A549 (cell line): ENCODE measurements around the gene CCDC40. TPM values are rescaled to one million over a fixed set of nuclear protein-coding genes. Genes with fewer than 3 reads are reported as not detected.

Source experiments
- ATAC-seq, 2 experiments: fragments of 200-7000 bp in 1 of 2; fragments of >200 bp in 1 of 2; cut with Nextera tagmentation in 1 of 2; cut with Tn5 transposase in 1 of 2; 3 replicates each; pipeline versions ENCODE4 v1.8.0 to v1.9.1; 2018 to 2020; ENCODE audit warnings: mild to moderate bottlenecking in 1 of 2, moderate library complexity in 1 of 2
- CTCF ChIA-PET: fragments of 300-600 bp; sonication (Branson Sonifier 250); formaldehyde crosslinking; extraction: SDS; loops from one replicate; lab custom pipeline; 2021; ENCODE audit warnings: antibody characterized with exemption, inconsistent platforms; lab: Yijun Ruan, JAX
- POLR2A ChIA-PET: fragments of 350-600 bp; formaldehyde crosslinking; extraction: SDS; loops from one replicate; lab custom pipeline; 2021; ENCODE audit warnings: antibody characterized with exemption, inconsistent platforms; lab: Yijun Ruan, JAX
- DNase-seq, 2 experiments: peaks; one replicate each; pipeline versions ENCODE4 v3.0.0 to v3.0.0-alpha.2; 2011 to 2016; ENCODE audit warnings: low read depth in 1 of 2, low spot score in 1 of 2
- FAIRE-seq: peaks from 2 replicates; lab custom pipeline; 2011; peaks lifted over from hg19 to GRCh38; lab: Jason Lieb, UNC
- H3K27ac ChIP-seq, 2 experiments: fragments of >200 bp; sonication (Bioruptor Twin); formaldehyde crosslinking; 3 replicates each; pipeline ENCODE4 v1.5.1; 2016 to 2017
- H3K4me1 ChIP-seq: fragments of >200 bp; sonication (Bioruptor Twin); formaldehyde crosslinking; 3 replicates; pipeline ENCODE4 v1.6.1; 2016
- H3K4me2 ChIP-seq: fragments of >200 bp; sonication (Bioruptor Twin); formaldehyde crosslinking; 3 replicates; pipeline ENCODE4 v1.6.1; 2016
- H3K4me3 ChIP-seq: fragments of >200 bp; sonication (Bioruptor Twin); formaldehyde crosslinking; 3 replicates; pipeline ENCODE4 v1.5.1; 2016
- H3K9me3 ChIP-seq: fragments of >200 bp; sonication (Bioruptor Twin); formaldehyde crosslinking; 3 replicates; pipeline ENCODE4 v1.6.1; 2016
- BHLHE40 ChIP-seq: IDR thresholded peaks from 2 replicates; pipeline ENCODE4 v1.6.1; 2012; ENCODE audit warnings: low read depth, low read length, inconsistent platforms
- CHD2 ChIP-seq: fragments of 150-350 bp; IDR thresholded peaks from 2 replicates; pipeline ENCODE4 v1.6.1; 2014; ENCODE audit warnings: low read length; ENCODE audit not compliant: partially characterized antibody
- EHF ChIP-seq: fragments of 250-450 bp; sonication (Bioruptor Pico); IDR thresholded peaks from 2 replicates; pipeline ENCODE4 v1.5.0; 2020; ENCODE audit warnings: mild to moderate bottlenecking
- EHMT2 ChIP-seq: fragments of 200-600 bp; sonication (generic); IDR thresholded peaks from 2 replicates; pipeline ENCODE4 v1.6.1; 2016; ENCODE audit warnings: antibody characterized with exemption, low read depth, mild to moderate bottlenecking, moderate library complexity
- EP300 ChIP-seq, 2 experiments: fragments of >200 bp; sonication (Bioruptor Twin); formaldehyde crosslinking; IDR thresholded peaks; 2 replicates in 1 of 2; 3 replicates in 1 of 2; pipeline ENCODE4 v1.6.1; 2016 to 2017
- FOSB ChIP-seq: fragments of 250-450 bp; sonication (Bioruptor Pico); IDR thresholded peaks from 2 replicates; pipeline ENCODE4 v1.5.0; 2020; ENCODE audit warnings: mild to moderate bottlenecking, moderate library complexity
- FOSL2 ChIP-seq, 2 experiments: fragments of 450-650 bp in 1 of 2; fragments of >200 bp in 1 of 2; sonication (Bioruptor Twin) in 1 of 2; formaldehyde crosslinking; IDR thresholded peaks; 2 replicates each; pipeline versions ENCODE4 v1.5.0 to v1.6.1; 2016 to 2020; ENCODE audit warnings: mild to moderate bottlenecking in 1 of 2, moderate library complexity in 1 of 2
- GATA3 ChIP-seq: IDR thresholded peaks from 2 replicates; pipeline ENCODE4 v1.6.1; 2012; ENCODE audit warnings: borderline replicate concordance
- HDAC2 ChIP-seq: fragments of 200-600 bp; sonication (generic); IDR thresholded peaks from 2 replicates; pipeline ENCODE4 v1.6.1; 2016
- HOXA7 ChIP-seq: fragments of 250-450 bp; sonication (Bioruptor Pico); IDR thresholded peaks from 2 replicates; pipeline ENCODE4 v1.5.0; 2020; ENCODE audit warnings: mild to moderate bottlenecking, moderate library complexity
- JUN ChIP-seq, 2 experiments: fragments of >200 bp; sonication (Bioruptor Twin); formaldehyde crosslinking; IDR thresholded peaks; 2 replicates in 1 of 2; 3 replicates in 1 of 2; pipeline ENCODE4 v1.6.1; 2016 to 2017
- KDM5A ChIP-seq: fragments of 200-600 bp; sonication (generic); IDR thresholded peaks from 2 replicates; pipeline ENCODE4 v1.6.1; 2016; ENCODE audit warnings: antibody characterized with exemption, mild to moderate bottlenecking
- MAZ ChIP-seq: fragments of 150-350 bp; IDR thresholded peaks from 2 replicates; pipeline ENCODE4 v1.6.1; 2014; ENCODE audit warnings: antibody characterized with exemption, low read depth, low read length, borderline replicate concordance
- NPAS2 ChIP-seq: fragments of 250-450 bp; sonication (Bioruptor Pico); IDR thresholded peaks from 2 replicates; pipeline ENCODE4 v1.8.0; 2022; ENCODE audit warnings: mild to moderate bottlenecking, moderate library complexity, borderline replicate concordance
- POLR2A ChIP-seq: IDR thresholded peaks from 2 replicates; pipeline ENCODE4 v1.6.1; 2012; ENCODE audit warnings: mild to moderate bottlenecking, low read length
- POLR2AphosphoS2 ChIP-seq: conservative IDR thresholded peaks from 2 replicates; pipeline ENCODE4 v1.6.1; 2012; ENCODE audit warnings: low read length, improper control_type of control experiment, inconsistent platforms
- RAD21 ChIP-seq, 2 experiments: fragments of >200 bp in 1 of 2; sonication (Bioruptor Twin) in 1 of 2; formaldehyde crosslinking in 1 of 2; IDR thresholded peaks in 1 of 2; conservative IDR thresholded peaks in 1 of 2; 2 replicates in 1 of 2; 3 replicates in 1 of 2; pipeline ENCODE4 v1.6.1; 2012 to 2018; ENCODE audit warnings: inconsistent platforms in 1 of 2
- RARB ChIP-seq: fragments of 250-450 bp; sonication (Bioruptor Pico); IDR thresholded peaks from 2 replicates; pipeline ENCODE4 v1.8.0; 2021; ENCODE audit warnings: mild to moderate bottlenecking, moderate library complexity
- RFX5 ChIP-seq: fragments of 450-650 bp; IDR thresholded peaks from 2 replicates; pipeline ENCODE4 v1.7.1; 2014; ENCODE audit warnings: antibody characterized with exemption, mild to moderate bottlenecking, moderate library complexity
- RNF2 ChIP-seq: fragments of 200-600 bp; sonication (generic); IDR thresholded peaks from 2 replicates; pipeline ENCODE4 v1.6.1; 2016; ENCODE audit warnings: low read depth, mild to moderate bottlenecking, antibody characterized with exemption, moderate library complexity, borderline replicate concordance
- SMC3 ChIP-seq: fragments of >200 bp; sonication (Bioruptor Twin); formaldehyde crosslinking; IDR thresholded peaks from 3 replicates; pipeline ENCODE4 v1.6.1; 2018; ENCODE audit warnings: inconsistent platforms
- SREBF2 ChIP-seq: fragments of 450-650 bp; IDR thresholded peaks from 2 replicates; pipeline ENCODE4 v1.6.1; 2014; ENCODE audit warnings: mild to moderate bottlenecking, moderate library complexity
- ZC3H11A ChIP-seq: fragments of 450-650 bp; IDR thresholded peaks from 2 replicates; pipeline ENCODE4 v1.6.1; 2014; ENCODE audit warnings: antibody characterized with exemption, mild to moderate bottlenecking
- ZFP36 ChIP-seq: fragments of 450-650 bp; IDR thresholded peaks from 2 replicates; pipeline ENCODE4 v1.6.1; 2014; ENCODE audit warnings: borderline replicate concordance; ENCODE audit not compliant: partially characterized antibody
- ZNF302 ChIP-seq: fragments of 250-450 bp; sonication (Bioruptor Pico); IDR thresholded peaks from 2 replicates; pipeline ENCODE4 v1.9.0; 2021; ENCODE audit warnings: inconsistent platforms, mild to moderate bottlenecking, moderate library complexity
- ZSCAN20 ChIP-seq: fragments of 250-450 bp; sonication (Bioruptor Pico); IDR thresholded peaks from 2 replicates; pipeline ENCODE4 v1.8.0; 2022; ENCODE audit warnings: mild to moderate bottlenecking, moderate library complexity
- WGBS: methylation state at CpG from one replicate; pipeline ENCODE4 v1.1.6; 2017; ENCODE audit errors: missing lambda C conversion rate; 5-methylcytosine and 5-hydroxymethylcytosine counted together
- polyA plus RNA-seq, 4 experiments: library from polyadenylated mRNA; depleted of rRNA in 3 of 4; stranded (reverse); fragments of >200 nt; fragmentation: RNase III in 1 of 4; extraction: RNeasy Plus Mini Kit Qiagen cat#74134 plus additional on column Dnase treatment in 1 of 4; gene quantifications; 2 replicates in 3 of 4; 3 replicates in 1 of 4; pipeline ENCODE4 v1.2.3, GENCODE V29; 2011 to 2017
- TF ChIP-seq, protein P1 (sequence below): fragments of >200 bp; sonication (Bioruptor Twin); formaldehyde crosslinking; IDR thresholded peaks from 2 replicates; pipeline ENCODE4 v1.6.1; 2016
- TF ChIP-seq, protein P2 (sequence below): IDR thresholded peaks from 2 replicates; pipeline ENCODE4 v1.6.1; 2012
- TF ChIP-seq, protein P3 (sequence below): IDR thresholded peaks from 2 replicates; pipeline ENCODE4 v1.6.1; 2012; ENCODE audit warnings: low read depth, borderline replicate concordance
- TF ChIP-seq, protein P4 (sequence below): fragments of >200 bp; sonication (Bioruptor Twin); formaldehyde crosslinking; IDR thresholded peaks from 3 replicates; pipeline ENCODE4 v1.5.1; 2016

The CCDC40 gene
- polyA plus RNA-seq, 2 of the 4 experiments (the other 2 are of a cell fraction), result 5.9 to 11.3 TPM

DNA sequence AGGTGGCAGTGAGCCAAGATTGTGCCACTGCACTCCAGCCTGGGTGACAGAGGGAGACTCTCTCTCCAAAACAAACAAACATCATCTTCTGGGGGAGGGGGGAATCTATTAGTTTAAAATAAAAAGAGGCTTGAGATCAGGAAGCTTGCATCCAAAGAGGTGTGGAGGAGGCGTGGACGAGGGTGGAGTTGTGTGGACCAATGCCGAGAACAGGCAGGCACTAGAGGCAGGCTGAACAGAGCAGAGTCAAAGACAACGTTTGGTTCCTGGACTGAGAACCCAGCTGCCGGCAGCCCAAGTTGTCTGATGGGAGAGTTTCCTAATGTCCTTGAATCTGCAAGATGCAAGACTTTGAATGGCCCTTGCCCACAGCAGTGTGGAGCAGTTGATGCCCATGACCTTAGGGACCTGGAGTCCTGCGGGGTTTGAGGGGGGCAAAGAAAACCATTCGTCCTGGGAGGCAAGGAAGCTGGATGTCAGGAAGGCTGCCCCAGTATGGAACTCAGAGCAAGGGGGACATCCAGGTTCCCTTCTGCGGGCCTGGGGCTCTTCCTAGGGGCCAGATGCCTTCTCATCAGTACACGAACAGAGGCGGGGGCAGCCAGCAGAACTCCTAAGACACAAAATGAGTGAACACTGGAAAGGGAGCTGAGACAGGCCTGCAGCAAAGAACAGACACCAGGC, 9.9 kb upstream of the CCDC40 start:
- POLR2A ChIA-PET, result no interaction called here
- ATAC-seq, result no peak
- Histone ChIP-seq H3K9me3 (no peaks in the 10 kb centered on the region), H3K4me1 (peaks cover 14% of the 10 kb centered on the region), H3K4me3 (no peak overlapping the region), H3K27ac (no peak overlapping the region), H3K4me2 (no peak overlapping the region)
- WGBS, result 83% methylated on average over 10 of the region's 10 CpGs
- no peak for DNase-seq
- CTCF ChIA-PET, result interaction anchor here (0.7 to 11.5 kb wide), 5 partner anchors 16 to 994 kb away, joined by 3 to 138 read pairs (median 6); no protein-coding TSS in a partner anchor
- FAIRE-seq, result no peak
- TF ChIP-seq EHMT2, result no peak
- no peak for TF ChIP-seq FOSB (CRISPR knock-in tag)
- no peak for TF ChIP-seq EHF (CRISPR knock-in tag)
- no peak for TF ChIP-seq FOSL2 (IDR thresholded peaks at IDR 0.05)
- TF ChIP-seq FOSL2 (CRISPR knock-in tag; IDR thresholded peaks at IDR 0.05), result no peak
- TF ChIP-seq SMC3, result no peak
- no peak for TF ChIP-seq BHLHE40
- TF ChIP-seq HOXA7, result no peak
- TF ChIP-seq RNF2, result no peak
- no peak for TF ChIP-seq ZNF302 (CRISPR knock-in tag)
- no peak for TF ChIP-seq RFX5
- no peak for TF ChIP-seq CHD2
- TF ChIP-seq JUN (IDR thresholded peaks at IDR 0.05), result no peak
- no peak for TF ChIP-seq GATA3
- TF ChIP-seq, protein P1, sequence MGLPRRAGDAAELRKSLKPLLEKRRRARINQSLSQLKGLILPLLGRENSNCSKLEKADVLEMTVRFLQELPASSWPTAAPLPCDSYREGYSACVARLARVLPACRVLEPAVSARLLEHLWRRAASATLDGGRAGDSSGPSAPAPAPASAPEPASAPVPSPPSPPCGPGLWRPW, result no peak
- no peak for TF ChIP-seq ZSCAN20

DNA sequence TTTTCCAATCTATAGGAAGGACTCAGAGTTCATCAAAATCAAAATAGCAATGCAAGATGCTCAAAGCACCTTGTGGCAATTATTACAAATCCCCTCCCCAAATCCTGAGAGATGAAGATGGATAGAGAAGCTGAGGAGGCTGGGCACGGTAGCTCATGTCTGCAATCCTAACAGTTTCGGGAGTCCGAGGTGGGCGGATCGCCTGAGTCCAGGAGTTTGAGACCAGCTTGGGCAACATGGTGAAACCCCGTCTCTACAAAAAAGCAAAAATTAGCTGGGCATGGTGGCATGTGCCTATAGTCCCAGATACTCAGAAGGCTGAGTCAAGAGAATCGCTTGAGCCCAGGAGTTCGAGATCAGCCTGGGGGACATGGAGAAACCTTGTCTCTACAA, 9.4 kb upstream of the CCDC40 start:
- POLR2A ChIA-PET, result interaction anchor here (0.7 kb wide), 1 partner anchor 133 kb away, joined by 4 read pairs; no protein-coding TSS in a partner anchor

DNA sequence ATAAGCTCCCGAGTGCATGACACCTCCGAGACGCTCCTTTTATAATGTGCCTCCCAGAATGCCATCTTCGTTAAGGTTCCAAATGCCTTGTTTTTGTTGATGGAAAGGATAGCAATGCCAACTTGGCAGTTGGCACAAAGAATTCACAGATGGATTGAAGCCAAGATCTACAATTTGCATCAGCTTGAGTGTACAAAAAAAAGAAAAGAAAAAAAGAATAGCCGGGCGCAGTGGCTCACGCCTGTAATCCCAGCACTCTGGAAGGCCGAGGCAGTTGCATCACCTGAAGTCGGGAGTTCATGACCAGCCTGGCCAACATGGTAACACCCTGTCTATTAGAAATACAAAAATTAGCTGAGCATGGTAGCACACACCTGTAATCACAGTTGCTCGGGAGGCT, 8.4 kb upstream of the CCDC40 start:
- POLR2A ChIA-PET, result interaction anchor here (0.7 kb wide), 1 partner anchor 132 kb away, joined by 4 read pairs; no protein-coding TSS in a partner anchor
- ATAC-seq, result no peak

More for the DNA sequence above, 9.4 kb upstream of the CCDC40 start:
- ATAC-seq (no peak), FAIRE-seq (no peak), DNase-seq (no peak)
- CTCF ChIA-PET, result interaction anchor here (0.7 to 11.5 kb wide), 4 partner anchors 16 to 994 kb away, joined by 3 to 138 read pairs (median 6); no protein-coding TSS in a partner anchor
- Histone ChIP-seq H3K9me3 (no peaks in the 10 kb centered on the region), H3K4me3 (no peak overlapping the region), H3K27ac (no peak overlapping the region), H3K4me1 (peaks cover 14% of the 10 kb centered on the region), H3K4me2 (no peak overlapping the region)
- 89% methylated on average over 8 of the region's 8 CpGs for WGBS
- no peak for TF ChIP-seq RFX5
- TF ChIP-seq MAZ, result no peak
- TF ChIP-seq POLR2AphosphoS2, result no peak
- TF ChIP-seq RNF2, result no peak
- no peak for TF ChIP-seq RARB (CRISPR knock-in tag)
- no peak for TF ChIP-seq KDM5A
- TF ChIP-seq, protein P2, sequence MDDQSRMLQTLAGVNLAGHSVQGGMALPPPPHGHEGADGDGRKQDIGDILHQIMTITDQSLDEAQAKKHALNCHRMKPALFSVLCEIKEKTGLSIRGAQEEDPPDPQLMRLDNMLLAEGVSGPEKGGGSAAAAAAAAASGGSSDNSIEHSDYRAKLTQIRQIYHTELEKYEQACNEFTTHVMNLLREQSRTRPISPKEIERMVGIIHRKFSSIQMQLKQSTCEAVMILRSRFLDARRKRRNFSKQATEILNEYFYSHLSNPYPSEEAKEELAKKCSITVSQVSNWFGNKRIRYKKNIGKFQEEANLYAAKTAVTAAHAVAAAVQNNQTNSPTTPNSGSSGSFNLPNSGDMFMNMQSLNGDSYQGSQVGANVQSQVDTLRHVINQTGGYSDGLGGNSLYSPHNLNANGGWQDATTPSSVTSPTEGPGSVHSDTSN, result no peak
- no peak for TF ChIP-seq POLR2A
- no peak for TF ChIP-seq CHD2
- TF ChIP-seq EP300 (IDR thresholded peaks at IDR 0.05), result no peak
- no peak for TF ChIP-seq ZFP36
- no peak for TF ChIP-seq SMC3

More for the DNA sequence above, 8.4 kb upstream of the CCDC40 start:
- CTCF ChIA-PET, result interaction anchor here (0.7 to 11.5 kb wide), 7 partner anchors 17 to 238 kb away, joined by 3 to 138 read pairs (median 6); partner anchors contain the start of gene GAA
- TF ChIP-seq, protein P3, sequence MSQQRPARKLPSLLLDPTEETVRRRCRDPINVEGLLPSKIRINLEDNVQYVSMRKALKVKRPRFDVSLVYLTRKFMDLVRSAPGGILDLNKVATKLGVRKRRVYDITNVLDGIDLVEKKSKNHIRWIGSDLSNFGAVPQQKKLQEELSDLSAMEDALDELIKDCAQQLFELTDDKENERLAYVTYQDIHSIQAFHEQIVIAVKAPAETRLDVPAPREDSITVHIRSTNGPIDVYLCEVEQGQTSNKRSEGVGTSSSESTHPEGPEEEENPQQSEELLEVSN, result no peak
- TF ChIP-seq, protein P4, sequence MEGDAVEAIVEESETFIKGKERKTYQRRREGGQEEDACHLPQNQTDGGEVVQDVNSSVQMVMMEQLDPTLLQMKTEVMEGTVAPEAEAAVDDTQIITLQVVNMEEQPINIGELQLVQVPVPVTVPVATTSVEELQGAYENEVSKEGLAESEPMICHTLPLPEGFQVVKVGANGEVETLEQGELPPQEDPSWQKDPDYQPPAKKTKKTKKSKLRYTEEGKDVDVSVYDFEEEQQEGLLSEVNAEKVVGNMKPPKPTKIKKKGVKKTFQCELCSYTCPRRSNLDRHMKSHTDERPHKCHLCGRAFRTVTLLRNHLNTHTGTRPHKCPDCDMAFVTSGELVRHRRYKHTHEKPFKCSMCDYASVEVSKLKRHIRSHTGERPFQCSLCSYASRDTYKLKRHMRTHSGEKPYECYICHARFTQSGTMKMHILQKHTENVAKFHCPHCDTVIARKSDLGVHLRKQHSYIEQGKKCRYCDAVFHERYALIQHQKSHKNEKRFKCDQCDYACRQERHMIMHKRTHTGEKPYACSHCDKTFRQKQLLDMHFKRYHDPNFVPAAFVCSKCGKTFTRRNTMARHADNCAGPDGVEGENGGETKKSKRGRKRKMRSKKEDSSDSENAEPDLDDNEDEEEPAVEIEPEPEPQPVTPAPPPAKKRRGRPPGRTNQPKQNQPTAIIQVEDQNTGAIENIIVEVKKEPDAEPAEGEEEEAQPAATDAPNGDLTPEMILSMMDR, result no peak
- no peak for TF ChIP-seq NPAS2 (CRISPR knock-in tag)
- no peak for TF ChIP-seq SREBF2
- no peak for TF ChIP-seq HDAC2
- TF ChIP-seq EHF (CRISPR knock-in tag), result no peak
- TF ChIP-seq ZC3H11A, result no peak
- TF ChIP-seq RAD21 (conservative IDR thresholded peaks at IDR 0.05 in 1 of 2, IDR thresholded peaks at IDR 0.05 in 1 of 2), result no peak
- no peak for TF ChIP-seq JUN (IDR thresholded peaks at IDR 0.05)
- no peak for TF ChIP-seq FOSB (CRISPR knock-in tag)
- TF ChIP-seq POLR2A, result no peak
- TF ChIP-seq, all 56 proteins: peak for 0
- Histone ChIP-seq H3K4me1 (peaks cover 14% of the 10 kb centered on the region), H3K27ac (no peak overlapping the region), H3K9me3 (no peaks in the 10 kb centered on the region), H3K4me3 (no peak overlapping the region), H3K4me2 (no peak overlapping the region)
- no peak for FAIRE-seq
- WGBS, result 94% methylated on average over 10 of the region's 10 CpGs
- DNase-seq, result no peak
